Stimulated activated CD4-positive, alpha-beta T cell treated with anti-CD3 and anti-CD28 coated beads, TNF-alpha, amount 100 ng/mL, for 24 hours (primary cell): Measurements from ENCODE around the gene STAMBPL1.
A peak's percentile ranks its signal among the peaks of the same experiment; 100 is the strongest.
"Not testable (repeated sequence)": the region's sequence is repeated elsewhere in the genome, so short reads cannot be mapped to it uniquely, and the experiment has no call there.

Experiments used
- DNase-seq, 3 experiments: peaks; one replicate each; pipeline ENCODE4 v3.0.0-alpha.2; 2020; ENCODE audit warnings: low read depth in 3 of 3

STAMBPL1 gene

GRCh38 chr10:88857831-88858230, 22.2 kb upstream of the STAMBPL1 start:
- no peak for DNase-seq

DNA sequence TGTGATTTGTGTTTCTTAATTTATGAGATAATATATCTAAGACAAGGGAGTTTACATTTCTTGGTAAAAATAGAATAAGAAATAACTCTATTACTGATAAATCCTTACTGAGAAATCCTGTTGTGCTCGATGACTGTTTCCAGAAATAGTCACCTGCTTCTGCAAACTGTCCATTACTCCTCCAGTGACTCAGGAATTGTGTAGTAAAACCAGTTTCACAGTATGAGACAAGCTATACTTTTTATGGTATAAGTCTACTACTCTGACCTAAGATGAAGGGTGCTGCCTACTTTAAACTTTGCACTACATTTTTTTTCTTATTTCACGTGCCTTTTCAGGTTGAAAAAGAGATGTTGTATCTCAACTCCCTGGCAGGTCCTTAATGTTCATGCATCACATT, 21.6 kb upstream of the STAMBPL1 start:
- DNase-seq: no peak

DNA sequence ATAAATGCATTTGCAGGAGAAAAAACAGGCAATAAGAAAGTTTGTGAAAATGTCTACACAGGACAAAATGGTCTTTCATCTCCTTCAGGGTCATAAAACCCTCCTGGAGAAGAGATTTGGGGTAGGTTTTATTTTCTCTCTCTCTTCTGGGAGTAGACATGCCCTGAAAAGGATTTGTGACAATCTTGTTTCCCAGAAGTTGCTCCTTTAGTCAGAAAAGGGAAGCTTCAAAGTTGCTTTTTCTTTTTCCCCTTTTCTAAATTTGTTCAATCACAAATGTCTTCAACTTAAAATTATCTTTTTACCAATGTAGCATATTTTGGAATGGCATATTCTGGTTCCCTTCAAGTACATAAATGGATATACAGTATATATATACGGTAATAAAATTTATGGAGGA, 19.0 kb upstream of the STAMBPL1 start:
- no peak for DNase-seq

- no peak for DNase-seq
These were observed 14.7 kb upstream of the STAMBPL1 start for GRCh38 chr10:88865281-88865876.

GRCh38 chr10:88866454-88866853, 13.6 kb upstream of the STAMBPL1 start:
- DNase-seq: no peak

- DNase-seq: no peak
These were observed 10.0 kb upstream of the STAMBPL1 start for GRCh38 chr10:88870089-88870488.

DNA sequence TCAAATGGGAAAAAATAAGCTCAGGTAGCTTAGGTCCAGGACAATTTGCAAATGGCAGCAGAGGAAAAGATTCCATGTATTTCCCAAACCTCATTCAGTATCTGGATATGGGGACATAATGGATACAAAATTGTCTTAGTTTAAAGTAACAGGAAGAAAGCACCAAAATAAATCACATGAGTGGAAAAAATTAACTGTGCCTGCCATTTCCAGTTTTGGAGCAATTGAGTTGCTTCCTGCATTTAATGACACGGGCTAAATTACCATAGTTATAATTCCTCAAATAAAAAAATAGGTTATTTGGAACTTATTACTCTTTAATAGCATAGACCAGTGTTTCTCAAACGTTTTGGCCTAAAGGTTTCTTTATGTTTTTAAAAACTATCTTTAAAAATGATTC, 6.3 kb upstream of the STAMBPL1 start:
- no peak for DNase-seq

DNA sequence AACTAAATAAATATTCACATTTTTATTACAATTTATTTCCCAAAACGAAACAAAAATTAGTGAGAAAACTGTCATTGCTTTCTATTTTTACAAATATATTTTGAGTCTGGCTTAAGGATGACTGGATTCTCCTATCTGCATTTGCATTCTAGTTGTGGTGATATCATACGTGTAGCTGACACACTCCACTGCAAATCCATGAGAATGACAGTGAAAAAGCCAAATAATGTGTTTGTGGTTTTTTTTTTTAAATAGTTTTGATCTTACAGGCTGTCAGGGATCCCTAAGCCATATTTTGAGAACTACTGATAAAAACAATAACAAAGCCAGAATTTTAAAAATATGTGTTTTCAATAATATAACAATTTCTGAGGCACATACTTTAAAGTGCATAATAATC, 5.8 kb upstream of the STAMBPL1 start:
- DNase-seq: no peak

DNA sequence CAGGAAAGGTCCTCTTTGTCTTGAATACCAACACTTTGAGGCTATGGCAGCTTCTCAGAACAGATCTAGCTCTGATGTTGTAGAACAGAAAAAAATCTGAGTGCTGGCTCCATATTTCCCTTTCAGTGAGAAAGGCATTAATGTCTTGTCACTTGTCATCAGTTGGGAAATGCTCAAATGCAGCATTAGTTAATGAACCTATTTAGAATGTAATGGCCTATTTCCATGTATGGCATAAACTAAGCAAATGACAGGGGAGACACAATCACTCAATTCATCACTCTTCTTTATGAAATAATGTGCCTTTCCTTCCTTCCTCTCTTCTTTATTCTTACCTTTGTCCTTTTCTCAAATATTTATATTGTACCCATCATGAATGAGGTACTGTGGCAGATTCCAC, 5.0 kb upstream of the STAMBPL1 start:
- DNase-seq: no peak

- no peak for DNase-seq
These were observed 2.7 kb upstream of the STAMBPL1 start for GRCh38 chr10:88877298-88877697.

- peak; percentile 43 to 72 (median 46) for DNase-seq
These were observed 434 bp downstream of the STAMBPL1 start for GRCh38 chr10:88880282-88881076.

DNA sequence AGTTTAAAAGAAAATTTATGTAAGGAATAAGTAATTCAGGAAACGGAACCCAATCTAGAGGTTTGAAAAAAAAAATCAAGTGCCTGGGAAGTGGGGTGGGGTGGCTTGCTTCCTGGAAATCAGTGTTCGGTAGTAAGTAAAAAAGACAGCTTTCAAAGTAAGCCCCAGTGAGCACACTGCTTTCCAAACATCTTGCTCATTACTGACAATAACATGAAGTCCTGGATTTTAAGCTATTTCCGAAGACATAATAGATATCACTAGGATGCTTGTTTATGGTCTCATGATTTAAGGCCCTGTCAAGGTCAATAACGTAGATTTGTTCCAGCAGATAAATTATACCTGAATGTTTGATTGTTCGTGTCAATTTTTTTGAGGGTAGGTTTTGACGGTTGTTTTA, 1.3 kb downstream of the STAMBPL1 start:
- no peak for DNase-seq

- no peak for DNase-seq
These were observed 2.0 kb downstream of the STAMBPL1 start for GRCh38 chr10:88881922-88882645.

GRCh38 chr10:88882646-88883447, 2.8 kb downstream of the STAMBPL1 start:
- DNase-seq: not testable (repeated sequence)

GRCh38 chr10:88883448-88883809, 3.4 kb downstream of the STAMBPL1 start:
- no peak for DNase-seq

DNA sequence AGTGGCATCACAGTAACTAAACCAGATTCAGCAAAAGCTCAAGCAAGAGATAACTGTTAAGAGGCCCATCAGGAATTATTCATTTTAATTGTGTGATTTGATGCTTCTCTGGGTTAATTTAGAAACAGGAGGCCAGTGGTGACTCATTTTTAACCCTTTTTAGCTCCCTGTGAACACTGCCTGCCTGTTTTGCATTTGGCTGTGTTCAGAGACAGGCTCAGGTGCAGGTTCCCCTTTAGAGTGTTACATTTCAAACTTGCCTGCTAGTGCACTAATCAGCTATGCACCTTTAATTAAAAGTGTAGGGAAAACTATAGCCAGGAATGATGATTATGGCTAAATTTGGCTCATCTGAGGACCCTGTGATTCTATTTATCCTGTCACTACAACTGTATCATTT, 6.5 kb downstream of the STAMBPL1 start:
- peak in 1 of 3 experiments; percentile 16 for DNase-seq

GRCh38 chr10:88888810-88889445, 8.9 kb downstream of the STAMBPL1 start:
- DNase-seq: no peak

GRCh38 chr10:88889559-88890337, 9.7 kb downstream of the STAMBPL1 start:
- no peak for DNase-seq

DNA sequence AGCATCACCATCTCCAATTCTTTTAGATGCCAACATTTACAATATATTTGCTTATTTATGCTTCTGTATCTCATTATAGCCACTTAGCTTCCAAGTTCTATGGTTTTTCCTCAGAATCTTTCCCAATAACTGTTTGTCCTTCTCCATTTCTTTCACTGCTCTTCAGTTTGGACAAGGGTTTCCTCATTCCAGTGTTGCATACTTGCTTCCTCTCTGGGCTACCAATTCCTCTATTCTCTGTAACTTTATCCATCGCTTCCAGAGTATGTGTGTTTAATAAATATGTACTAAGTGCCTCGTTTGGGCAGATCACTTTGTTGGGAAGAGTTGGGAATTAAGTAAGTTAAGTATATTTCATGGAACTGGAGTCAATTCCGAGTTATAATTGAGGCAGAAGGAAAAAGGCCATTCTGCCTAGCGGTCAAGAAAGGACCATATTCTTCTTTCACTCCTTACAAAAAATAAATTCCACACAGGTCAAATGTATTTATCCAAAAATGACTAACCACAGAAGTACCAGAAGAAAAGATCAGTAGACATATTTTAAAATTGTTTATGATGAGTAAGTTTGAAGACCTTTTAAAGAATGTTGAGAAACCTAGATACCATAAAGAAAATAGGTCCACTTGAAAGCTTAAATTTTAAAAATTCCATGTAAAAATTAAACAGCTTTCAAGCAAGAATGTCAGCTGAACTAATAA, 10.8 kb downstream of the STAMBPL1 start:
- DNase-seq: no peak
